GM23338 (cell line): ENCODE data around the gene ERCC3. TPM values are rescaled to one million over a fixed set of nuclear protein-coding genes. Genes with fewer than 3 reads are reported as not detected.

Source experiments
- ATAC-seq: fragments of 200-7000 bp; cut with Tn5 transposase; 3 replicates; pipeline ENCODE4 v1.9.1; 2020
- DNase-seq: peaks from one replicate; pipeline ENCODE4 v3.0.0-alpha.2; 2015; ENCODE audit warnings: low spot score
- H2AFZ ChIP-seq: fragments of 200-600 bp; sonication (generic); 2 replicates; pipeline ENCODE4 v1.8.0; 2016; ENCODE audit warnings: antibody characterized with exemption, mild to moderate bottlenecking, moderate library complexity
- H3F3A ChIP-seq: fragments of 200-600 bp; sonication (generic); replicated peaks from 2 replicates; pipeline ENCODE4 v1.8.0; 2017; ENCODE audit warnings: antibody characterized with exemption, mixed run types, low read depth
- H3K27ac ChIP-seq: fragments of 200-600 bp; sonication (generic); 2 replicates; pipeline ENCODE4 v1.6.1; 2016; ENCODE audit warnings: low read depth
- H3K27me3 ChIP-seq: fragments of 200-600 bp; sonication (generic); 2 replicates; pipeline ENCODE4 v1.8.0; 2016; ENCODE audit warnings: mild to moderate bottlenecking, mixed run types, moderate library complexity; ENCODE audit not compliant: insufficient read depth
- H3K36me3 ChIP-seq: fragments of 200-600 bp; sonication (generic); 2 replicates; pipeline ENCODE4 v1.8.0; 2016; ENCODE audit warnings: mild to moderate bottlenecking; ENCODE audit not compliant: insufficient read depth
- H3K4me1 ChIP-seq: fragments of 200-600 bp; sonication (generic); 2 replicates; pipeline ENCODE4 v1.8.0; 2016; ENCODE audit warnings: mild to moderate bottlenecking, moderate library complexity; ENCODE audit not compliant: insufficient read depth
- H3K4me2 ChIP-seq: fragments of 200-600 bp; sonication (generic); 2 replicates; pipeline ENCODE4 v1.7.1; 2017; ENCODE audit warnings: mixed run types
- H3K4me3 ChIP-seq: fragments of 200-600 bp; sonication (generic); 2 replicates; pipeline ENCODE4 v1.6.1; 2016; ENCODE audit warnings: mixed run types
- H3K79me2 ChIP-seq: fragments of 200-600 bp; sonication (generic); replicated peaks from 2 replicates; pipeline ENCODE4 v1.8.0; 2017; ENCODE audit warnings: mild to moderate bottlenecking; ENCODE audit not compliant: insufficient read depth
- H3K9me2 ChIP-seq: fragments of 200-600 bp; sonication (generic); 2 replicates; pipeline ENCODE4 v1.8.0; 2017; ENCODE audit not compliant: insufficient read depth
- H4K20me1 ChIP-seq: fragments of 200-600 bp; sonication (generic); replicated peaks from 2 replicates; pipeline ENCODE4 v1.8.0; 2017; ENCODE audit warnings: mild to moderate bottlenecking; ENCODE audit not compliant: insufficient read depth
- H3K27ac Mint-ChIP-seq: 2 replicates; pipeline ENCODE4 v1.8.0; 2020; ENCODE audit warnings: inconsistent platforms, mild to moderate bottlenecking, moderate library complexity, mixed read lengths
- H3K27me3 Mint-ChIP-seq: 3 replicates; pipeline ENCODE4 v1.8.0; 2022; ENCODE audit warnings: low read depth, mild to moderate bottlenecking, moderate library complexity, mixed read lengths, inconsistent platforms; ENCODE audit not compliant: insufficient read depth, poor library complexity
- H3K36me3 Mint-ChIP-seq: 3 replicates; pipeline ENCODE4 v1.8.0; 2021; ENCODE audit warnings: low read depth, mild to moderate bottlenecking, inconsistent platforms, moderate library complexity, mixed read lengths
- H3K4me1 Mint-ChIP-seq: 3 replicates; pipeline ENCODE4 v1.8.0; 2020; ENCODE audit warnings: mild to moderate bottlenecking, inconsistent platforms, mixed read lengths
- H3K4me3 Mint-ChIP-seq: 3 replicates; pipeline ENCODE4 v1.8.0; 2021; ENCODE audit warnings: moderate library complexity, mild to moderate bottlenecking, inconsistent platforms, mixed read lengths
- H3K9me3 Mint-ChIP-seq: 3 replicates; pipeline ENCODE4 v1.8.0; 2020; ENCODE audit warnings: moderate library complexity, mild to moderate bottlenecking, inconsistent platforms, mixed read lengths
- CREB1 ChIP-seq: fragments of 250-450 bp; sonication (Bioruptor Pico); IDR thresholded peaks from 2 replicates; pipeline ENCODE4 v1.5.0; 2020; ENCODE audit warnings: low read depth, mild to moderate bottlenecking, moderate library complexity
- ETS1 ChIP-seq: IDR thresholded peaks from 2 replicates; pipeline ENCODE4 v1.6.1; 2016; ENCODE audit warnings: antibody characterized with exemption
- EZH2 ChIP-seq: fragments of 200-600 bp; sonication (generic); IDR thresholded peaks from one replicate; pipeline ENCODE4 v1.8.0; 2017; ENCODE audit warnings: antibody characterized with exemption, mild to moderate bottlenecking, low read depth; ENCODE audit not compliant: unreplicated experiment
- EZH2phosphoT487 ChIP-seq: fragments of 200-600 bp; sonication (generic); IDR thresholded peaks from one replicate; pipeline ENCODE4 v1.8.1; 2018; ENCODE audit warnings: antibody characterized with exemption; ENCODE audit not compliant: unreplicated experiment
- JUNB ChIP-seq: IDR thresholded peaks from one replicate; pipeline ENCODE4 v1.6.1; 2016; ENCODE audit warnings: antibody characterized with exemption; ENCODE audit not compliant: unreplicated experiment
- POLR2AphosphoS5 ChIP-seq: IDR thresholded peaks from 2 replicates; pipeline ENCODE4 v1.6.1; 2016; ENCODE audit warnings: antibody characterized with exemption, low read depth
- REST ChIP-seq: IDR thresholded peaks from one replicate; pipeline ENCODE4 v1.6.1; 2018; ENCODE audit warnings: antibody characterized with exemption; ENCODE audit not compliant: unreplicated experiment
- STAT1 ChIP-seq: IDR thresholded peaks from one replicate; pipeline ENCODE4 v1.6.1; 2016; ENCODE audit warnings: antibody characterized with exemption; ENCODE audit not compliant: unreplicated experiment
- ZNF114 ChIP-seq: fragments of 250-450 bp; sonication (Bioruptor Pico); IDR thresholded peaks from 2 replicates; pipeline ENCODE4 v1.5.0; 2020; ENCODE audit warnings: mild to moderate bottlenecking, moderate library complexity
- ZNF462 ChIP-seq: fragments of 250-450 bp; sonication (Bioruptor Pico); IDR thresholded peaks from 2 replicates; pipeline ENCODE4 v1.5.0; 2020; ENCODE audit warnings: mild to moderate bottlenecking, moderate library complexity
- polyA plus RNA-seq: library from polyadenylated mRNA; unstranded; fragments of >200 nt; fragmentation: Nextera tagmentation; extraction: Ambion mirVana; gene quantifications from 2 replicates; pipeline ENCODE4 v1.2.1, GENCODE V29; 2016
- total RNA-seq: library from RNA; depleted of rRNA; stranded (reverse); fragments of >200 nt; shearing (Covaris generic); gene quantifications from 2 replicates; pipeline ENCODE4 v1.2.3, GENCODE V29; 2014

The ERCC3 gene
- total and polyA plus RNA-seq, 2 experiments from 2014 or later, result 35.1 to 62.7 TPM

DNA sequence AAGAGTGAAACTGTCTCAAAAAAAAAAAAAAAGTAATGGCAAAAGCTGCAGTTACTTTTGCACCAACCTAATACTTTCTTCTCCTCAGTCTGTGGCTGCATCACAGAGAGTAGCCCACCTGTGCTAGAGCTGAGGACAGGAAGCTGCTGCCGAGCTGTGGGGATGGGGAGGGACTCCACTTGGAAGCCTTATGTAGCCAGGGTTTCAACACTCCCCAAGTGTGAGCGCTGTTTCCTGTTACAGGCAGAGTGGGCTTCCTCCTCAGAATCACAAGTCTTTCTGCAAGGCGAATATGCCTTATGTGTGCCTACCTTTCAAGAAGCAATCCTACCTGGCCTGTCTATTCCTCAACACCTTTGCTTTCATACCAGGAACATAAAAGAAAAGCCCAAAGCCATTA is 37.6 kb downstream of the ERCC3 start:
- no peaks in the 10 kb centered on the region for H4K20me1 ChIP-seq
- Mint-ChIP-seq H3K36me3 (peaks cover 49% of the 10 kb centered on the region), H3K4me3 (no peak overlapping the region), H3K27me3 (no peaks in the 10 kb centered on the region), H3K9me3 (no peaks in the 10 kb centered on the region), H3K27ac (no peak overlapping the region), H3K4me1 (no peaks in the 10 kb centered on the region; the same call in 2 of the 3 replicates)
- no peaks in the 10 kb centered on the region for H3F3A ChIP-seq
- H3K4me3 ChIP-seq, result no peak overlapping the region
- no peaks in the 10 kb centered on the region for H3K27me3 ChIP-seq
- no peak for TF ChIP-seq ZNF114 (CRISPR knock-in tag)
- no peak for TF ChIP-seq POLR2AphosphoS5
- no peak for TF ChIP-seq EZH2phosphoT487
- TF ChIP-seq ZNF462, result no peak
- no peak for TF ChIP-seq CREB1 (CRISPR knock-in tag)
- no peak for TF ChIP-seq REST
- TF ChIP-seq ETS1, result no peak
- TF ChIP-seq EZH2, result no peak
- no peak for TF ChIP-seq STAT1
- no peak for TF ChIP-seq JUNB
- no peaks in the 10 kb centered on the region for H3K4me1 ChIP-seq
- H3K27ac ChIP-seq, result no peak overlapping the region
- no peak overlapping the region for H2AFZ ChIP-seq
- H3K9me2 ChIP-seq, result no peaks in the 10 kb centered on the region
- no peak for ATAC-seq
- no peaks in the 10 kb centered on the region for H3K79me2 ChIP-seq
- no peak for DNase-seq
- no peak overlapping the region for H3K4me2 ChIP-seq
- H3K36me3 ChIP-seq, result 0 out of 2 replicates have a peak, but pooled peaks cover 6% of the 10 kb centered on the region
